Uterus (tissue), 4 donors: ENCODE data around the gene STH. TPM values are rescaled to one million over a fixed set of nuclear protein-coding genes. Genes with fewer than 3 reads are reported as not detected.

Source experiments
- DNase-seq, 2 donors: peaks; one replicate each; pipeline ENCODE4 v3.0.0-alpha.2; 2019 to 2020
- H3K27ac ChIP-seq, 2 donors: fragments of 200-600 bp; sonication (generic); 1 replicate in 1 of 2; 2 replicates in 1 of 2; pipeline ENCODE4 v1.5.1; 2016 to 2018
- H3K27me3 ChIP-seq, 2 donors: fragments of 200-600 bp; sonication (generic); one replicate each; pipeline ENCODE4 v1.5.1; 2018 to 2019; ENCODE audit warnings: control low read depth in 1 of 2
- H3K36me3 ChIP-seq, 2 donors: fragments of 200-600 bp; sonication (generic); one replicate each; pipeline ENCODE4 v1.5.1; 2019; ENCODE audit warnings: control low read depth in 1 of 2
- H3K4me1 ChIP-seq, 2 donors: fragments of 200-600 bp; sonication (generic); one replicate each; pipeline ENCODE4 v1.5.1; 2018 to 2019; ENCODE audit warnings: control low read depth in 1 of 2
- H3K4me3 ChIP-seq, 2 donors: fragments of 200-600 bp; sonication (generic); 1 replicate in 1 of 2; 2 replicates in 1 of 2; pipeline ENCODE4 v1.5.1; 2018 to 2019; ENCODE audit warnings: mild to moderate bottlenecking in 1 of 2
- H3K9me3 ChIP-seq, 2 donors: fragments of 200-600 bp; sonication (generic); one replicate each; pipeline ENCODE4 v1.5.1; 2019; ENCODE audit warnings: control low read depth in 1 of 2
- CTCF ChIP-seq, 4 experiments: fragments of 200-600 bp in 2 of 4; fragments of 450-650 bp in 2 of 4; sonication (generic) in 2 of 4; IDR thresholded peaks; one replicate each; pipeline ENCODE4 v1.5.1; 2016 to 2019; ENCODE audit warnings: antibody characterized with exemption in 4 of 4, mild to moderate bottlenecking in 2 of 4, moderate library complexity in 1 of 4
- POLR2A ChIP-seq, 2 donors: fragments of 450-650 bp; IDR thresholded peaks; one replicate each; pipeline ENCODE4 v1.6.1; 2016; ENCODE audit warnings: antibody characterized with exemption in 2 of 2, mild to moderate bottlenecking in 1 of 2, moderate library complexity in 1 of 2
- intact Hi-C: fragments of 100-400 bp; cut with DNase I; formaldehyde crosslinking; loops from one replicate; pipeline ENCODE4 v1.15.1; 2023; ENCODE audit warnings: low total_unique reads
- total RNA-seq, 4 donors: library from RNA; depleted of rRNA in 3 of 4; stranded (reverse); fragments of >200 nt in 3 of 4; gene quantifications; one replicate each; pipeline versions ENCODE4 v1.1.0 to v1.2.4, GENCODE V29; 2014 to 2023
- donor health status: DM: yes; HTN: yes; CAD: no.

The STH gene
- total RNA-seq, 4 donors from 2014 or later = not detected

- no peak for DNase-seq
- Histone ChIP-seq H3K27ac (no peak overlapping the region), H3K27me3 (no peaks in the 10 kb centered on the region), H3K4me1 (no peaks in the 10 kb centered on the region), H3K4me3 (no peak overlapping the region), H3K9me3 (no peaks in the 10 kb centered on the region), H3K36me3 (no peaks in the 10 kb centered on the region)
- TF ChIP-seq CTCF (IDR thresholded peaks at IDR 0.05) (no peak), POLR2A (IDR thresholded peaks at IDR 0.05) (no peak)
- intact Hi-C loops = no loop called here
These were observed 38.7 kb downstream of the STH start for GRCh38 chr17:46037722-46038255.

GRCh38 chr17:46038414-46038813 is 39.4 kb downstream of the STH start:
- H3K27ac ChIP-seq = no peak overlapping the region
- intact Hi-C loops = no loop called here
- no peaks in the 10 kb centered on the region for H3K9me3 ChIP-seq
- no peaks in the 10 kb centered on the region for H3K36me3 ChIP-seq
- no peaks in the 10 kb centered on the region for H3K4me1 ChIP-seq
- no peaks in the 10 kb centered on the region for H3K27me3 ChIP-seq
- H3K4me3 ChIP-seq = no peak overlapping the region
- TF ChIP-seq CTCF (IDR thresholded peaks at IDR 0.05) (no peak), POLR2A (IDR thresholded peaks at IDR 0.05) (no peak)
- no peak for DNase-seq

GRCh38 chr17:46038937-46039336 is 39.9 kb downstream of the STH start:
- no peak overlapping the region for H3K4me3 ChIP-seq
- no peaks in the 10 kb centered on the region for H3K27me3 ChIP-seq
- H3K9me3 ChIP-seq = no peaks in the 10 kb centered on the region
- no peaks in the 10 kb centered on the region for H3K36me3 ChIP-seq
- no peaks in the 10 kb centered on the region for H3K4me1 ChIP-seq
- TF ChIP-seq CTCF (IDR thresholded peaks at IDR 0.05) (no peak), POLR2A (IDR thresholded peaks at IDR 0.05) (no peak)
- DNase-seq = no peak
- no peak overlapping the region for H3K27ac ChIP-seq
- intact Hi-C loops = no loop called here

GRCh38 chr17:46039592-46040186 is 40.6 kb downstream of the STH start:
- Histone ChIP-seq H3K9me3 (no peaks in the 10 kb centered on the region), H3K27me3 (no peaks in the 10 kb centered on the region), H3K4me3 (no peak overlapping the region), H3K4me1 (no peaks in the 10 kb centered on the region), H3K36me3 (no peaks in the 10 kb centered on the region), H3K27ac (no peak overlapping the region)
- intact Hi-C loops = no loop called here
- DNase-seq = no peak
- no peak for TF ChIP-seq POLR2A (IDR thresholded peaks at IDR 0.05)
- TF ChIP-seq CTCF (IDR thresholded peaks at IDR 0.05) = no peak

GRCh38 chr17:46042246-46042645 is 43.2 kb downstream of the STH start:
- H3K9me3 ChIP-seq = no peaks in the 10 kb centered on the region
- H3K4me3 ChIP-seq = no peak overlapping the region
- H3K4me1 ChIP-seq = no peaks in the 10 kb centered on the region
- no peak overlapping the region for H3K27ac ChIP-seq
- H3K27me3 ChIP-seq = no peaks in the 10 kb centered on the region
- DNase-seq = no peak
- no peaks in the 10 kb centered on the region for H3K36me3 ChIP-seq
- TF ChIP-seq POLR2A (IDR thresholded peaks at IDR 0.05) (no peak), CTCF (IDR thresholded peaks at IDR 0.05) (no peak)
- intact Hi-C loops = no loop called here
